Fibroblast of lung (primary cell): ENCODE results near the gene TBC1D22A. TPM values are rescaled to one million over a fixed set of nuclear protein-coding genes. Genes with fewer than 3 reads are reported as not detected.

Experiments
- DNase-seq, 2 donors: peaks; one replicate each; pipeline versions ENCODE4 v3.0.0 to v3.0.0-alpha.2; 2010; ENCODE audit warnings: low read depth in 2 of 2
- H2AFZ ChIP-seq: 2 replicates; pipeline ENCODE4 v1.5.1; 2012; ENCODE audit warnings: low read length, control low read depth, inconsistent platforms
- H3K27ac ChIP-seq: 2 replicates; pipeline ENCODE4 v1.5.1; 2011; ENCODE audit warnings: low read length, control low read depth; ENCODE audit not compliant: insufficient read depth
- H3K27me3 ChIP-seq: 2 replicates; pipeline ENCODE4 v1.5.1; 2011; ENCODE audit warnings: mild to moderate bottlenecking, low read length; ENCODE audit not compliant: control insufficient read depth, insufficient read depth
- H3K36me3 ChIP-seq: 2 replicates; pipeline ENCODE4 v1.5.1; 2011; ENCODE audit warnings: low read length; ENCODE audit not compliant: control insufficient read depth, insufficient read depth
- H3K4me1 ChIP-seq: 2 replicates; pipeline ENCODE4 v1.5.1; 2011; ENCODE audit warnings: low read length; ENCODE audit not compliant: control insufficient read depth, insufficient read depth; ENCODE audit errors: extremely low read depth
- H3K4me2 ChIP-seq: 2 replicates; pipeline ENCODE4 v1.5.1; 2011; ENCODE audit warnings: low read length, control low read depth; ENCODE audit not compliant: insufficient read depth; ENCODE audit errors: extremely low read depth
- H3K4me3 ChIP-seq, 4 experiments: fragments of 200-600 bp in 1 of 4; sonication (generic) in 1 of 4; replicated peaks in 1 of 4; 2 replicates each; pipeline ENCODE4 v1.5.1; 2011 to 2016; ENCODE audit warnings: low read length in 4 of 4, low read depth in 3 of 4, mild to moderate bottlenecking in 3 of 4, control low read depth in 2 of 4, inconsistent platforms in 1 of 4, mixed read lengths in 1 of 4; ENCODE audit not compliant: insufficient read depth in 1 of 4; ENCODE audit errors: control extremely low read depth in 1 of 4
- H3K79me2 ChIP-seq: 2 replicates; pipeline ENCODE4 v1.5.1; 2012; ENCODE audit warnings: mild to moderate bottlenecking, low read length, inconsistent platforms; ENCODE audit not compliant: control insufficient read depth, insufficient read depth
- H3K9ac ChIP-seq: 2 replicates; pipeline ENCODE4 v1.5.1; 2011; ENCODE audit warnings: mild to moderate bottlenecking, low read length, control low read depth; ENCODE audit not compliant: insufficient read depth
- H3K9me3 ChIP-seq: 2 replicates; pipeline ENCODE4 v1.5.1; 2012; ENCODE audit warnings: low read depth, low read length; ENCODE audit not compliant: control insufficient read depth, insufficient read depth
- H4K20me1 ChIP-seq: 2 replicates; pipeline ENCODE4 v1.5.1; 2011; ENCODE audit warnings: low read length; ENCODE audit not compliant: control insufficient read depth, insufficient read depth; ENCODE audit errors: extremely low read depth
- CTCF ChIP-seq, 2 donors: IDR thresholded peaks in 1 of 2; conservative IDR thresholded peaks in 1 of 2; 1 replicate in 1 of 2; 2 replicates in 1 of 2; pipeline ENCODE4 v1.5.1; 2011 to 2012; ENCODE audit warnings: low read length in 2 of 2, control low read depth in 1 of 2, inconsistent platforms in 1 of 2, low read depth in 1 of 2, mild to moderate bottlenecking in 1 of 2
- EZH2 ChIP-seq: IDR thresholded peaks from 2 replicates; pipeline ENCODE4 v1.5.1; 2012; ENCODE audit warnings: low read length, control low read depth, mild to moderate bottlenecking; ENCODE audit errors: missing control alignments
- polyA plus RNA-seq, 2 donors: library from polyadenylated mRNA; depleted of rRNA in 1 of 2; stranded (reverse) in 1 of 2; unstranded in 1 of 2; fragments of >200 nt; gene quantifications; 2 replicates each; pipeline ENCODE4 v1.2.1, GENCODE V29; 2011 to 2012; ENCODE audit warnings: missing spikeins in 1 of 2
- total RNA-seq: library from RNA; depleted of rRNA; stranded (reverse); fragments of >200 nt; gene quantifications from 2 replicates; pipeline ENCODE4 v1.2.1, GENCODE V29; 2014

TBC1D22A gene
- total and polyA plus RNA-seq, 2 donors (not counting 1 experiment from before 2014, with no cell fraction given), result 11.6 to 17.6 TPM

GRCh38 chr22:47163856-47164513, 401.5 kb downstream of the TBC1D22A start:
- Histone ChIP-seq H3K27ac (no peak overlapping the region), H2AFZ (no peak overlapping the region)
- TF ChIP-seq CTCF (conservative IDR thresholded peaks at IDR 0.05 in 1 of 2, IDR thresholded peaks at IDR 0.05 in 1 of 2; ENCODE audit: low read depth in 1 of 2, low read length in 2 of 2), result no peak
- TF ChIP-seq EZH2, result no peak

GRCh38 chr22:47164514-47165337, 402.3 kb downstream of the TBC1D22A start:
- H3K27ac ChIP-seq, result no peak overlapping the region
- H3K36me3 ChIP-seq, result no peaks in the 10 kb centered on the region
- H3K79me2 ChIP-seq, result no peaks in the 10 kb centered on the region
- H3K4me1 ChIP-seq, result no peaks in the 10 kb centered on the region
- H3K27me3 ChIP-seq, result no peaks in the 10 kb centered on the region
- H3K9ac ChIP-seq, result no peak overlapping the region
- no peaks in the 10 kb centered on the region for H4K20me1 ChIP-seq
- H3K9me3 ChIP-seq, result no peaks in the 10 kb centered on the region
- no peak overlapping the region for H3K4me3 ChIP-seq
- H3K4me2 ChIP-seq, result no peak overlapping the region
- no peak overlapping the region for H2AFZ ChIP-seq
- no peak for DNase-seq
- TF ChIP-seq CTCF (conservative IDR thresholded peaks at IDR 0.05 in 1 of 2, IDR thresholded peaks at IDR 0.05 in 1 of 2; ENCODE audit: low read depth in 1 of 2, low read length in 2 of 2) (no peak), EZH2 (no peak)

More at GRCh38 chr22:47163856-47164513, 401.5 kb downstream of the TBC1D22A start:
- no peak for DNase-seq
- no peaks in the 10 kb centered on the region for H3K79me2 ChIP-seq
- H3K4me1 ChIP-seq, result no peaks in the 10 kb centered on the region
- no peaks in the 10 kb centered on the region for H3K9me3 ChIP-seq
- no peak overlapping the region for H3K9ac ChIP-seq
- no peaks in the 10 kb centered on the region for H3K27me3 ChIP-seq
- no peak overlapping the region for H3K4me3 ChIP-seq
- H3K36me3 ChIP-seq, result no peaks in the 10 kb centered on the region
- no peak overlapping the region for H3K4me2 ChIP-seq
- no peaks in the 10 kb centered on the region for H4K20me1 ChIP-seq

- no peak overlapping the region for H3K4me3 ChIP-seq
- no peak overlapping the region for H3K4me2 ChIP-seq
- no peak for DNase-seq
- no peaks in the 10 kb centered on the region for H3K79me2 ChIP-seq
- H4K20me1 ChIP-seq, result no peaks in the 10 kb centered on the region
- no peaks in the 10 kb centered on the region for H3K9me3 ChIP-seq
- no peaks in the 10 kb centered on the region for H3K27me3 ChIP-seq
- no peak overlapping the region for H3K9ac ChIP-seq
- no peaks in the 10 kb centered on the region for H3K4me1 ChIP-seq
- H3K36me3 ChIP-seq, result no peaks in the 10 kb centered on the region
- no peak overlapping the region for H2AFZ ChIP-seq
- TF ChIP-seq EZH2, result no peak
- TF ChIP-seq CTCF (conservative IDR thresholded peaks at IDR 0.05 in 1 of 2, IDR thresholded peaks at IDR 0.05 in 1 of 2; ENCODE audit: low read depth in 1 of 2, low read length in 2 of 2), result no peak
- no peak overlapping the region for H3K27ac ChIP-seq
Observed at GRCh38 chr22:47165338-47166032, 403.0 kb downstream of the TBC1D22A start.
